HG03135 (cell line): Measurements from ENCODE around the gene MYO3A.

Experiments used
- ATAC-seq: cut with Tn5 transposase; IDR thresholded peaks from one replicate; pipeline ENCODE4 v1.9.1; 2021; ENCODE audit warnings: mild to moderate bottlenecking, moderate library complexity; ENCODE audit not compliant: unreplicated experiment

Gene MYO3A

GRCh38 chr10:26243351-26243720 lies 309.3 kb downstream of the MYO3A start:
- no peak for ATAC-seq

DNA sequence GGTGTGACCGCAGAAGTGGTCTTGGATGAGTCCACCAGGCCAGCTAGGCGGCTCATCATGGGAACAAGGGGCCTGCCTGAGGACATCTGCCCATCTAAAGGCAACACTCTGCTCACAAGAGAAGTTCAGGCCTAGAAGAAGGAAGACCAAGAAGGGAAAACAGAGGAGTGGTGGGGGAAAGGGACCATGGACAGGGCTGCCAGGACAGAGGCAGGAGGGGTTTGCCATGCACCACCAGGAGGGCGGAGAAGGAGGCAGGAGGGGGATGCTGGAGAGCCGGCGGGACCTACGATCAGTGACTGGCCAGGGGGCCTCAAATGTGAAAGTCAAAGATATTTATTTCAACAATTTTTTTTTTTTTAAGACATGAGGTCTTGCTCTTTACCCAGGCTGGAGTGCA lies 315.7 kb downstream of the MYO3A start:
- no peak for ATAC-seq

DNA sequence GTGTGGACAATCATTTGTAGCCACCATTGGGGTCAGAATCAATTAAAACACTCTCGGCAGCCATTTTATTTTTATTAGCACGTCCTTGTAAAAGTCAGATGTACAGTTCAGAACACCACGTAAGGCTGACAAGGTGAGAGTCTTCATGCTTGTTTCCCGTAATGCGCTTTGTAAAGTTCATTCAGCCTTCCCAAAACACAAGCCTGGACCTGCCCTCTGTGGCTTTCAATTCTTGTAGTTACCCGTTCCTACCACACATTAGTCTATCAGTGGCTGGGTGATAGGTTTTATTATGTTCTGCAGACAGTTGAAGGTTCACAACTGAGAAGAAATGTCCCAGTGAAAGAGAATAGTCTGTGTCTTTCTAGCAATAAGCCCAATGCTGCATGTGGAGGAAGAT lies 317.9 kb downstream of the MYO3A start:
- ATAC-seq: no peak

DNA sequence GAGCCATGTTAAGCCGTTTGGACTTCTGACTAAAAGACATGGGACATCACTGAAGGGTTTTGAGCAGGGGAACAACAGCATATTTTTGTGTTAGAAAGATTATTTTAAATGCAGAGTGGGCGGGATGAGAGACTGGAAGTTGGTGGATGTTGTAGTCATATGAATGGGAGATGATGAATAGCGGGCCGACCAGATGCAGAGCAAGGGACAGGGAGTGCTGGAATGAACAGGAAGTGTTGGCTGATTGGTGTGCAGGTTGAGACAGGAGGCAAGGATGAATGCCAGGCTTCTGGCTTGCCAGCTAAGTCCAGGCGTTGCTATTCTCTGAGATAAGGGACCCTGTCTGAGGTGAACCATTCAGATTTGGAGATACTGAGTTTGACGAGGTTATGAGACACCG lies 320.6 kb downstream of the MYO3A start:
- ATAC-seq: no peak

DNA sequence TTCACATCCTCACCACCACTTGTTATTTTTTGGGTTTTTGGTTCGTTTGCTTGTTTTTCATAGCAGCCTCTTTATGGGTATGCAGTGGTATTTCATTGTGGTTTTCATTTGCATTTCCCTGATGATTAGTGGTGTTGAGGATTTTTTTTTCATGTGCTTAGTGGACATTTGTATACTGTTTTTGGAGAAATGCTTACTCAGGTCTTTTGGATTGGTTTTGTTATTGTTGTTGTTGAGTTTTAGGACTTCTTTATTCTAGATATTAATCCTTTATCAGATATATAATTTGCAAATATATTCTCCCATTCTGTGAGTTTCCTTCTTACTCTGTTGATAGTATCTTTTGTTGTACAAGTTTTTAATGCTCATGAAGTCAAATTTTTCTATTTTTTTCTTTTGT lies 325.3 kb downstream of the MYO3A start:
- ATAC-seq: no peak
